ENCODE data around the gene WDR87.

WDR87 gene
- 0 reads per million in 2 experiments for total RNA-seq

DNA sequence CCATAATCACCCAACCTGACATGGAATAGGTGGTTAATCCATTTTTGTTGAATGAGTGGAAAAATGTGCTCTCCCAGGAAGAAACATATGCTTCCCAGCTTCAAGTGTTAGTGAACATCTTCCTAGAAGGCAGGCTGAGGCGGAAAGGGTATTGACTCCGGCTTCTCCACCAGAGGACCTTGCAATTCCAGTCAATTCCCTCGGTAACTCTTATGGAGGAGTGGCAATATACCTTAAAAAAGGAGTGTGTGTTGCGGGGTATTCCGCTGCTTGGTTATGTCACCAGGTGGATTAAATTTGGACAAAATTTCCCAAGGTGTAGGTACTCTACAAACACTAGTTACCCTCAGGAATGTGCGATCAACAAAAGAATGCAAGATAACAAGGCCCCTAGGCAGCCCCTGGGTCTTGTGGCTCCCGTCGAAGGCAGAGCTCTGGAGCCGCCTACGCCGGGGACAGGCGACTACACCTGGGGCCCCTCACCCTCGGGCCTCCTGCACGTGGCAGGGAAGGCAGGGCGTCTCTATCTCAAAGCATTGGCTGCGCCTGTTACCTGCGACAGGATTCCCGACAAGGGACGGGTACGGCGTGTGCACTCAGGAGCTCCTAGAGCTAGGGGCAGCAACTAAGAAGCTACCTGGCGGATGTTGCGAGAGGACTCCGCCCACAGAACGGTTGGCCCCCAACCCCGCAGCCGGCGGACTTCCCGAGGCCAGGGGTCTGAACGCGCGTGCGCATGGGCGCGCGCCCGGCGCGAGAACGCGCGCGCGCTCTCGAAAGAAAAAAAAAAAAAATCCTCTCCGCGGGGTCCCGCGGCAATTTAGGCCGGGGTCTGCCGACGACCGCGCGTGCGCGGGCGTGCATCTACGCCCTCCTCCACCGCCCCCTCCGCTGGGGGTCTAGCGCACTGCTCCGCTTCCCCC, at the start of gene WDR87:
WDR87 (minus strand) TSS at position 649 of the 923 bp plus-strand sequence. CDS start 8,355 bp downstream, outside the sequence.
- DNase-seq (ENCODE audit: low read depth): peak; percentile 29

DNA sequence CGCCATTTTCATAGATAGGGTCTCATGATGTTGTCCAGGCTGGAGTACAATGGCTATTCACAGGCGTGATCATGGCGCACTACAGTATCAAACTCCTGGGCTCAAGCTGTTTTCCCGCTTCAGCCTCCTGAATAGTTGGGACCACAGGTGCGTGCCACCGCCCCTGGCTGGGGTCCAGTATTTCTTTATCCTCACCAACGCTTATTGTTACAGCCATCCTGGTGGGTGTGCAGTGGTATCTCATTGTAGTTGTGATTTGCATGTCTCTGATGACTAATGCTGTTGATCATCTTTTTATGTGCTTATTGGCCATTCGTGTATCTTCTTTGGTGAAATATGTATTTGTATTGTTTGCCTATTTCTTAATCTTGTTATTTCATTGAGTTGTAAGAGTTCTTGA, 49.6 kb upstream of the WDR87 start:
- no peak for DNase-seq (ENCODE audit: low read depth)

DNA sequence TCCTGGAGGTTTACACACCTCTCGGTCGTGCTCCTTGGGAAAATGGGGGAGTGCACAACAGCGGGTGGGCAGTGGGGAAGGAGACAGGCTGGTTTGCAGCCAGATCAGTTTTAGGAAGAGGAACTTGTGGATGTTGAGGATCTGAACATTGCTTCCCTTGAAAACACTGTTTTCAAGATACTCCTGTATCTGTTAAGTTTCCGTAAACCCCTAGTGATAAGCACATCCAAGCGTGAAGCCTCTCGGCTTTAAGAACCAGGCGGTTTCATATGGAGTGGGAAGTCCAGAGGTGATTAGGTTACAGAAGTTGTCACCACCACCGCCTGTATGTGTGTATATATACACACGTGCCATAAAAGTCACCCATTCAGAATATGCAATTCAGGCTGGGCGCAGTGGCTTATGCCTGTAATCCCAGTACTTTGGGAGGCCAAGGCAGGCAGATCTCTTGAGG, 48.1 kb upstream of the WDR87 start:
- no peak for DNase-seq (ENCODE audit: low read depth)

DNA sequence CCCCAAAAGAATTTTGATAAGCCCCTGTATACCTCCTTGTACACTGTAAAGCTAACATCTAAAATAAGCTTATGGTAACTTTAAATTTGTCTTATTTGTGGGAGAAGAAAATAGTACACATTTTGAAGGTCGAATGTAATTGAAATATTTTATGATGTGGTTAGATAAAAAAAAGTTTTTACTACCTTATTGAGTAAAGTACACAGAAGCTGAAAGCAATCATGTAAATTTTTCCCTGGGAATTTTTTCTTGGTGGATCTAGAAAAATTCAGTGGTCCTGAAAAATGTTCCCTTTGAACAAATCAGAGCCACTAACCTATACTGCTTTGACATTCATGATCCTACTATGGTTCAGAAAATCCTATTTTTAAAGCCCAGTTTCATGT, 47.5 kb upstream of the WDR87 start:
- DNase-seq (ENCODE audit: low read depth): no peak

DNA sequence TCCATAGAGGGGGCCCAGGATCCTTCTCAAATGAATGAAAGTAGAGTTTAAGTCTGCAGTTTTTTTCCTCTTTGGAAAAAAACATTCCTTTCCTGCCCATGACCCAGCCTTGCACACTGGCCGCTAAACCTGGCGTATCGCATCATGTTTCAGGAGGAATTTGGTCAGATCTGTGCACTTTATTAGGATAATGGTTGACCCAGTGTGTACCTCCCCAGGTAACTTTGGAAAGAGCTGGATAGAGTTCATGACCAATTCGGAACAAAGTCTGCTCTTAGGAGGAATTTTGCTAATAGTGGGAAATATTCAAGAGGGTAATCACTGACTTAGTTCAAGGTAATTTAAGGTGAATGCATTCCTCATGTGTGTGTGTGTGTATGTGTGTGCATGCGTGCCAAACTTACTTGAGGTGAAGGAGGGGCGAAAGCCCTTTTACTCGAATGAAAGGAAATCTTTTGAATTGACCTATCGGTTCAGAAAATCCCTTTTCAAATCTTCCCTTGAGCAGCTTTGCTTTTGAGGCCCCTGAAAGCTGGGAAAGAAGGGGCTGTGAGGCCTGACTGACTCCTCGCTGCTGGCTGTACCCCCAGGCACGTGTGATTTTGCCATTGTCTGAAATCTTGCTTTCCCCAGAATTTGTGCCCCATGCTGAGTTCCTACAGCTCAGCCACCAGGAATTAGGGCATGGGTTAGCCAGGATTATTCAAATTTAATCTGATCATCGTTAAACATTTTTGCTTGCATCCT, 47.0 kb upstream of the WDR87 start:
- no peak for DNase-seq (ENCODE audit: low read depth)

DNA sequence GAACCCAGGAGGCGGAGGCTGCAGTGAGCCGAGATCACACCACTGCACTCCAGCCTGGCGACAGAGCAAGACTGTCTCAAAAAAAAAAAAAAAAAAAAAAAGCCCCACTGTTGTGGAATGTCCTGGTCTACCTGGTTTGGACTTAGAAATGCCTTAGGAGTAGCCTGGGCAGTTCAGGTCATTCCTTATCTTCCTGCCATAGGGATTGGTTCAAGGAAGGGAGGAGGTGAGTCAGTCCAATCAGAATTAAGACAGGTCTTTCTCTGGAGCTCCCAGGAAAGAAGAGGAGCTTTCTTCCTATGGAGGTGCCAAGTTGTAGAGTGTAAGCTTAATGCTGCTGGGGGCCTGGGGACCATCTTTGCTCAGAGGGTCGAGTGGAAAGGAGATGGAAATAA, 45.4 kb upstream of the WDR87 start:
- DNase-seq (ENCODE audit: low read depth): no peak

DNA sequence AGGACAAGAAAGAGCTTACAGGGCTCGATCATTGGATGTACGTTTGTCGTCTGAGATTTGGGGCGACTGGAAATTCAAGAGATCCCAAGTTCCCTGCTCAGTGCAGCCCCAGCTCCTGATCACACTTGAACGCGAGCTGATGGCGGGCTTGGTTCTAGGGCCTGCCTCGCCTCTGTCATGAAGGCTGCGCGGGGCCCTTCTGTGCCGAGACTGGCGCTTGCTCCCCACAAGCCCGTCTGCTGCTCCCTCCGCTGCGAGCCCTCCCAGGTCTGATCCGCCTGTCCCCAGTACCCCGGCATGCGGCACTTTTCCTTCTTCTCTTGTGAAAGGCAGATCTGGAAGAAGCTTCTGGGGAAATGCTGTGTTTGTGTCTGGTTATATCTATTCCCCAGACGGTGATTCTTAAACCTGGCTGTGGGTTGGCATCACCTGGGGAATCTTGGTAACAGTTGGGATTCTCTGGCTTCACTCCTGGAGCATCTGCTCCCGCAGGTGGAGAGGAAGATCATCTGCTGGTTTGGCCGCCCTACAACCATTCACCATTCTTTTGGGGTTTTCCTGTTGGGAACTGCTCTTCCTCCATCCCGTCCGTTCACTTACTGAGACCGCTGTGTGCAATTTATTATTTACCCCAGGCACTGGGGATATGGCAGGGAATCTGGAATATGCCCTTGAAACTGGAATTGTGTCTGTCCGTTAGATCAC, 44.2 kb upstream of the WDR87 start:
- no peak for DNase-seq (ENCODE audit: low read depth)

DNA sequence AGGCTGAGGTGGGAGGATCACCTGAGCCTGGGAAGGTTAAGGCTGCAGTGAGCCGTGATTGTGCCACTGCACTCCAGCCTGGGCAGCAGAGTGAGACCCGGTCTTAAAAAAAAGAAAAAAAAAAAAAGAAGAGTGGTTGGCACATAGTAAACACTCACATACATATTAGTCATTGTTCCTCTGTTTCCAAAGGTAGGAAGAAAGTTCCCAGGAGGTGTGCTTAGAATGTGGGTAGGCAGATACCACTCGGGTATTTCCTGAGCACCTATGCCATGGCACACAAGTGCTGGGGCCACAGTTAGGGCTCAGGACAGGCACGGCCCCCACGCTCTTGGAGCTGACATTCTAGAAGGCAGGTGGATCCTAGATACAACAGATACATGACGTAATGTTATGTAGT, 42.0 kb upstream of the WDR87 start:
- no peak for DNase-seq (ENCODE audit: low read depth)

DNA sequence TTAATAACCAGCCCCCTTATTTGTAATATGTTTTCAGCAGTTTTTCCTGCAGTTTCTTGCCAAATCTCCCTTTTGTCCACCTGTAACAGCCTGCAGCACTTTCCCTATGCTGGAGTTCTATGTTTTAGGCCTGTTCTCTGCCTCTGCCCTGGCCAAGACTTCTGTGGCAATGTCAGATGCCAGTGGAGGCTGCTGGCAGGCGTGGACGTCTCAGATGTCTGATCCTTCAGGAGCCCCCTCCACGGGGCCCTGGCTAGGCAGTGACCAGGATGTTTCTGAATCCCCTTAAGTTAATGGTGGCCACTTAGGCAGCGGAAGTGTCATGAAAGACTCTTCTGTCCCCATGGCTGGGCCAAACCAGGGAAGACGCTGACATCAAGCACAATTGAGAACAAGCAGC, 41.4 kb upstream of the WDR87 start:
- no peak for DNase-seq (ENCODE audit: low read depth)

DNA sequence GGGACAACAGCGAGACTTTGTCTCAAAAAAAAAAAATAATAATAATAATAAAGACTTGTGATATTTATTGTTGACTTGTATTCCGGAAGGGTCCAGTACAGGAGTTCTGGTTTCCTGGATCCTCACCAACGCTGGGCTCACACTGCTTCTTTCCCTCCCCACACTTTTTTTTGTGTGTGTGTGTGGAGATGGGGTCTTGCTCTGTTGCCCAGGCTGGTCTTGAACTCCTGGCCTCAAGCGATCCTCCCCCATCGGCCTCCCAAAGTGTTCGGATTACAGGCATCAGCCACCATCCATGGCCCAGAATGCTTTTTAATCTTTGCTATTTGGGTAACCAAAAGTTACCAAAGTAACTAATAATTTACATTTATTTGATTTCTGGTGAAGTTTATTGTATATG, 39.7 kb upstream of the WDR87 start:
- DNase-seq (ENCODE audit: low read depth): no peak

DNA sequence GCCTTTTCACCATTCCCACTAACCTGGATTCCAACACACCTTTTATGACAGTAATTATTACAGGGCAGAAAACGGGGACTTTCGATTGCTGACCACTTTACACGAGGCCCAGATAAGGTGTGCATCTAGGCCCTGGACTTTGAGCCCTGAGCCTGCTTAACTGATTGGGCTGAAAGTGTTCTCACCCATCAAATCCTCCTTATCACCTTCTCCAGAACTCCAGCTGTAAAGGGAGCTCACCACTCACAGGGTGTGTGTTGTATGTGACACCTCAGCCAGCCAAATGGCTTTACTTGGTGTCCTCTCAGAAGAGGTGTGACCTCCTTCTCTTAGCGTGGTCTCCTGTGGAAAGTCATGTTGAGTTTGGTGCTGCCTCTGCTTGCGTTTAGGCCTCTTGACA, 37.1 kb upstream of the WDR87 start:
- no peak for DNase-seq (ENCODE audit: low read depth)

DNA sequence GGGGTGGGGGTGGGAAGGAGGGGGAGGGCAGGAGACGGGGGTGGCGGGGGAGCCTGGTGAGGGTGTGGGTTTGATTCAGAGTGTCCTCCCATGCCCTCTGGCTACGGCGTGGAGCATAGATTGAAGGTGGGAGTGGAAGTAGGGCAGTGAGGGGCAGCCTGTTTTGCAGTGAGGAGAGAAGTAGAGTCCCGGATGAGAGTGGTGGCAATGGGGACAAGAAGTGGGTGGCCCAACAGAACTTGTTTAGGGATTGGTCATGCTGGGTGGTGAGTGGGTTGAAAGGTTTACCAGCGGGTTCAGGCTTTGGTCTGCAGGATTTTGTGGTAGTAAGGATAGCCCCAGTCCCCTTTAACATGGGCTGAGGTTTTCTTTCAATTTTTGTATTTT, 36.1 kb upstream of the WDR87 start:
- no peak for DNase-seq (ENCODE audit: low read depth)

DNA sequence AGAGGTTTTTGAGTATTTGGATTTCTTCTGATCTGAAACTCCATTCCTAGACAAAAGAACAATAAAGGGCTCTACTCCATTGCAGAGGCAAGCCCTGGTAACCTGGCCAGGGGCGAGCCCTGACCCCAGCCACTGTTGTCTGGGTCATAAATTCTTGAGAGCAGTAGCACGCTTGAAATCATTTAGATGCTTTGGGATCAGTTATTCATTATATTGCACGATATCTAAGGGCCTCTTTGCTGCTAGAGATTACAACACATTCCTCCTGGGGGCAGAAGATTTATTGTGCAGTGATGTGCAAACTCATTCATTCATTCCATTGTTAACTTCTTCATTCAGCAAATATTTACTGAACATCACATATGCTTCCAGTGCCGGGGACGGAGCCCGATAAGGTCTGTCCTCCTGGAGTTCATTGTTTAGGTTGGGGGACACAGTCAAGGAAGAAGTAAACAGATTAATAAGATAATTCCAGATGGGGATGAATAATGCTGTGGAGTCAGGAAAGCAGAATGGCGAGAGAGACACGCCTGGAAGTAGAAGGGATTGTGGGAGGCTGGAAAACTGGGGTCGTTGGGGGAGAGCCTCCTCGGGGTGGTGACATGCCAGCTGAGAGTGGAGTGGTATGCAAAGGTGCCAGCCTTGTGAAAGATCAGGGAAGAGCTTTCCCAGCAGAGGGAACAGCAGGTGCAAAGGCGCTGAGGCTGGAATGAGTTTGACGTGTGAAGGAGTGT, 35.6 kb upstream of the WDR87 start:
- DNase-seq (ENCODE audit: low read depth): no peak

DNA sequence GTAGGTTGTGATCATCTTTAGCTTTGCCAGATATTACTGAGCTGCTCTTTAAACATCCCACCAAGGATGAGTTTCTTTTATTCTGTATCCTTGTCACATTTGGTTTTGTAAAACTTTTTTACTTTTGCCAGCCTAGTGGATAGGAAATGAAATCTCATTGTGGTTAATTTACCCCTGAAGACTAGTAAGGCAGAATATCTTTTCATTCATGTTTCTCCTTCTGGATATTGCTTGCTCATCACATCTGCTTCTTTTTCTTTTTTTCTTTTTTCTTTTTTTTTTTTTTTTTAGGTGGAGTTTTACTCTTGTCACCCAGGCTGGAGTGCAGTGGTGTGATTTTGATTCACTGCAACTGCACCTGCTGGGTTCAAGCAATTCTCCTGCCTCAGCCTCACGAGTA, 32.0 kb upstream of the WDR87 start:
- DNase-seq (ENCODE audit: low read depth): no peak

DNA sequence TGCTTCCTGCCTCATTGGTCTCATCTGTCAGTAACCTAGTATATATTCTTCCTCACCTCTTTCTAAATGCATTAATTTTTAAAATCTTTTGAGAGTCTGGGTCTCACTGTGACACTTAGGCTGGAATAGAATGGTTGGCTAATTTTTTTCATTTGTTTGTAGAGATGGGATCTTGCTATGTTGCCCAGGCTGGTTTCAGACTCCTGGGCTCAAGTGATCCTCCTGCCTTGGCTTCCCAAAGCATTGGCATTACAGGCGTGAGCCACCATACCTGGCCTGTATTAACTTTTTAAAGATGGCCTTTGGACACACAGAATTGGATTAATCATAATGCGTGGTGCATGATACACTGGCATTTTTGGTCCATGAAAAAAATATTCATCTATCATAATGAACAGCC, 30.5 kb upstream of the WDR87 start:
- DNase-seq (ENCODE audit: low read depth): no peak

DNA sequence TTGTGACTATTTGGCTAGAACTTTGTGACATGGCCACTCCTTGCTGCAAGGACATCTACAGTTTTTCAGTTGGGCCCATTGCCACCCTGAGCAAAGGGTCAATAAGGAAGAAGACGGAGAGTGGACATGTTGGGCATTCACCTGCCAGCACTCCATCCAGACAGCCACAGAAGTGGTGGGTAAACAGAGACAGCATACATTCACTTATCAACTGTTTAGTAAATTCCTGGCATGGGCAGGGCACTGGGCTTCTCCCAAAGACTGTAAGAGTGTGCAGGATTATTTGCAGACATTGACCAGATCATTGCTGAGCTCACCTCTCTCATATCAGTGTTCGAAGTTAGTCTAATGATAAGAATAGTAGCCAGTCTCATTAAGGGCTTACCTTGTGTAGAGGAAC, 29.8 kb upstream of the WDR87 start:
- DNase-seq (ENCODE audit: low read depth): no peak

DNA sequence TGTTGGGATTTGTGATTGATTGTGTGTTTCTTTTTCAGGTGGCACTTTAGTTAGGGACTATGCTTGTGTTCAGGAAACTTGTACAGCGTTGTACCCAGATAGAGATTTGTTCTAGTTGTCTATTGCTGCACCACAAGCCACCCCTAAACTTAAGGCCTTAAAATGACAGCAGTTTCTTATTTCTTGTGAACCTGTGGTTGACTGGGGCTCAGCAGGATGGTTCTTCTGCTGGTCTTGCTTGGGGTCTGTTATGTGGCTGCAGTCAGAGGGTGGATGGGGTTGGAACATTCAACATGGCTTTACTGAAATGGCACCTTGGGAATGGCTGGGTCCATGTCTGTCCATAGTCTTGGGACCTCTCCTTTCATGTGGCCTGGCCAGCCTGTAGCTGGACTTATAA, 28.9 kb upstream of the WDR87 start:
- DNase-seq (ENCODE audit: low read depth): no peak

DNA sequence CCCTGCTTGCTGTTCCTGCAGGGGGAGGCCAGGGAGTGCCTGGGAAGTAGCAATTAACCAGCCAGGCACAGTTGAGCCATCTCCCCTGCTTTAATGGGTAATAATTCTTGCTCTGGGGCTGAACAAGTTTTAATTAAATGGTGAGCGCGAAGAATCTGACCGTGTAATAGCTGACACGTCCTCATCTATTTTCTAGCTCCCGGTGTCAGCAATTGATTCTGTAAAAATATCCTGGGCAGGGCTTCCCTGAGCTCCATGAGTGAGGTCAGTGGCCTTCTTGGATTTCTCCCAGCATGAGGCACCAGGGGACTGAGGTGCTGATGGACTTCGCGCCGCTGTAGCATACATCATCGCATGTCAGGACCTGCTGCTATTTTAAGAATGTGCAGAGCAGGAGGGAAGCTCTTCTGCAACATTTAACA, 27.6 kb upstream of the WDR87 start:
- no peak for DNase-seq (ENCODE audit: low read depth)

DNA sequence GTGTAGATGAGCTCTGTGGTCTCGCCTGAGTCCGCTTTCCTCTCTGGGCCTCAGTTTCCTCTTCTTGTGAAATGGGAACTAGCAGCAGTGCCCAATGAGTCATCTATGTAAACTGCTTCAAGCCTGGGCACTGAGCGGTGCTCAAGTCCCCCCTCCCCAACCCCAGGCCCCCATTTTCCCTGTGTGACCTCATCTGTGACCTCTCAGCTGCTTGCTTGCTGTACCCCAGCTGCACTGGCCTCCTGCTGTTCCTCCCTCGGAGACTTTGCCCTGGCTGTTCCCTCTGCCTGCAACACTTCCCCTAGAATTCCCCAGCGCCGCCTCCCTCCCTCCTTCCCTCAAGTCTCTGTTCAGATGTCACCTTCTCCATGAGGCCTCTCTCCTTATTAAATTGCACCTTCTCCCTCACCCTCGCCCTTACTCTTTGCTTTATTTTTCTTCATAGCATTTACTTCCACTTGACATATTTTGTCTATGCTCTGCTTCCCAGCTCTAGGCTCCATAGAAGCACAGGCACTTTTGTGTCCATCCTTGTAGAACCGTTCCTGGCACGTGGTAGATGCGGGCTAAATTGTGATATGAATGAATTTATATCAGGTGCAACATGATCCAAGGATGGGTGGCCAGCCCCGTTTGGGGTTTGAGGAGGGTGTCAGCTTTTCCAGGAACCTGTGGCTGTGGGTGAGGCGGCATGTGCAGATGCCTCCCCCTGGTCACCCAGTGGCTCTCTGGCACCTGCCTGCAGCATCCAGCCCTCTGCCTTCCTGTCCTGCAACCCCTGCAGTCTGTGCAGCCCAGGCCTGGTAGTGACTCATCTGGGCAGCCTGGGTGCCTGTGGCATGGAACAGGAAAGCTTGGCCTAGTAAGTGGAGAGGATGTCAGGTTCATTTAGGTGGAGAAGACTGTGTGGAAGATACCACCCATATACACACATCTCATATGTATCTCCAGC, 26.9 kb upstream of the WDR87 start:
- DNase-seq (ENCODE audit: low read depth): no peak

DNA sequence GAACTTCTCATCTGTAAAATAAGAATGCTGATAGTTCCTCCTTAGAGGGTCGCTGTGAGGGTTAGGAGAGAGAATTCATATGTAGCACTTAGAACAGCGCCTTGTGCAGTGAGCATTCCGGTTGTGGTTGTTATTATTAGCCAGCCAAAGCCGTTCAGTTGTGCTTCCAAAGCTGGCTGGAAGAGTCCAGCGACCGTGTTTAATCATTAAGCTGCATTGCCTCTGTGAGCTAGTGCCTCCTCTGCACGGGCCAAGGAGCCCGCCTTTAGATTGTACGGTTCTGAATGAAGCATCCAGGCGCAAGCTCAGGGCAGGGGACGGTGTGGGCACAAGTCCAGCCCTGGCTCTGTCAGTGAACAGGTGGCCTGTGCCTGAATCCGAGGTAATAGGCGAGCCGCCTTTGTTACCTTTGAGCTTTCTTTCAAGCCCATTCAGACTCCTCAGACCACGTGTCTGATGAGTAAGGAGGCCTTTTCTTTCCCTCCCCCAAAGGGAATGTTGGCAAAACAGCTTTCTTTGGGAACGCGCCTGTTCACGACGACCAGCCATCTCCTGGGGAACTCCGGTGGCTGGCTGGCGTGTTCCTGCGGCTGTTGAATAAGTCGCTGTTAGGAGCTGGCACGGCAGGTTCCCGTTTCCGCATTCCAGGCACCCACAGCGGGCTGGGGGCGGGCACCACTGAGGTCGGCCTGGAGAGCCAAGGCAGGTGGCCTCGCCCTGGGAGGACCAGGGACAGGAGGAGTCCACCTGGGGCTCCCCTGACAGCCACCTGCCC, 25.7 kb upstream of the WDR87 start:
- DNase-seq (ENCODE audit: low read depth): no peak
